GM12864 (cell line): ENCODE results near the gene EPHB2.

ENCODE experiments used
- DNase-seq: peaks from one replicate; pipeline ENCODE4 v3.0.0-alpha.2; 2011; ENCODE audit warnings: low read depth
- H3K4me3 ChIP-seq: 2 replicates; pipeline ENCODE4 v1.5.1; 2011; ENCODE audit warnings: mild to moderate bottlenecking, low read depth, low read length, control low read depth
- CTCF ChIP-seq: IDR thresholded peaks from 2 replicates; pipeline ENCODE4 v1.5.1; 2011; ENCODE audit warnings: low read depth, mild to moderate bottlenecking, moderate library complexity, low read length, control low read depth, inconsistent platforms; ENCODE audit errors: missing control alignments

Gene EPHB2

DNA sequence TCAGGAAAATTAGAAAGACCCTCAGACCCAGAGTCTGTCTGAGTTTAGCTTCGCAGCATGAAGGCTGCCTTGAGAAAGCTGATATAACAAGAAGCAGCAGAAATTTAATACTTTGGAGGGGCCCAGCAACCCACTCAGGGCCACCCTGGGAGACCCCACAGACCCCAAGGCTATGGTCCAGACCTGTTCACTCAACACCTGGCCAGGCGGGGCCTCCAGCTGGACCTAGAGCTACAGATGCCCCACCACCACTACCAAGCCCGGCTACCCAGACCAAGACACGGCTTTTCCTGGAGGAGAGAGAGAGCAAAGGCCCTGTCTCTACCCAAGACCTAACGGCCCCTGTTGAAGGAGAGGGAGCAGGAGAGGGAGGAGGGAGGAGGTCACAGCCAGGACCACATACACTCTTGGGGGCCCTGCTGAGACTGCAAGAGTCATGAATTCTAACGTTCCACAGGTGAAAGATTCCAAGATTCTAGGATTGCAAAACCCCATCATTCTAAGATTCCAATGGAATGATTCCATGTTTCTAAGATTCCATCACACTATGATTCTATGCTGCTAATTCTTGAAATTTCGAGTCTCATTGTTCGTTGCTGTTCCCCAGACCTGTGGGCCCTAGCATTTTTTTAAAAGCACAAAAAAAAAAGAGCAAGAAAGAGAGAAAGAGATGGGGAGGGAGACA, 208.8 kb downstream of the EPHB2 start:
- TF ChIP-seq CTCF: no peak
- no peak overlapping the region for H3K4me3 ChIP-seq
- no peak for DNase-seq

- no peak for DNase-seq
- no peak for TF ChIP-seq CTCF
- no peak overlapping the region for H3K4me3 ChIP-seq
Observed at GRCh38 chr1:22920026-22920733, 209.5 kb downstream of the EPHB2 start.

DNA sequence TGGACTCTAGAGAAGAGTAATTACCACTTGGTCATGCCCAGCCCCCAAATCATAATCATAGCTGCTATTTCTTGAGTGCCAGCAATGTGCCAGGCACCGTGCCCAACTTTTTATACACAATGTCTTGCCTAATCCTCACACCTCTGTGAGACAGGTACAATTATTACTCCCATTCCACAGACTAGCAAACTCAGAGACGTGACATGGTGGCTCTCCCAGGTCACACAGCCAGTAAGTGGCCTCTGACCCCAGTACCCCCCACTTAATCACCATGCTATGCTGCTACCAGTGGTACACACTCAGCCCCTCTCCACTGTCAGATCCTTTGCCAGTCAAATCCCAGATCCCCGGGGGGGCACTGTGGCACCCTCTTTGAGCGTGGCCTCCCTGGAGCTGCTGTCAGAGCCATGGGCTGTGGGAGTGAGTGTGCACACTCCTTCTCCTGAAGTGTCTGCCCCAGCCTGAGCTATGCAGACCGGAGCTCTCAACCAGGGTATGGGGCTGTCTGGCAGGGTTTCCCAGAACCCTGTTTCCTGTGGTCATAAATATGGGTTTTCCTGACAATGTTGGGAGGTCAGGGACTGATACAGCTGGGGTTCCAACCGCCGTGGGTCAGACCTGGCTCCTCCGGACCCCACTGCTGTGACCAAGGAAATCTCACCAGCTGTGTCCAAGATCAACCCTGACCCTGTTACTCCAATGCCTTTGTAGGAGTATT, 210.3 kb downstream of the EPHB2 start:
- DNase-seq: no peak

GRCh38 chr1:22921452-22922126, 210.9 kb downstream of the EPHB2 start:
- H3K4me3 ChIP-seq: no peak overlapping the region
- no peak for TF ChIP-seq CTCF
- no peak for DNase-seq

More for the DNA sequence above, 210.3 kb downstream of the EPHB2 start:
- TF ChIP-seq CTCF: no peak
- no peak overlapping the region for H3K4me3 ChIP-seq

DNA sequence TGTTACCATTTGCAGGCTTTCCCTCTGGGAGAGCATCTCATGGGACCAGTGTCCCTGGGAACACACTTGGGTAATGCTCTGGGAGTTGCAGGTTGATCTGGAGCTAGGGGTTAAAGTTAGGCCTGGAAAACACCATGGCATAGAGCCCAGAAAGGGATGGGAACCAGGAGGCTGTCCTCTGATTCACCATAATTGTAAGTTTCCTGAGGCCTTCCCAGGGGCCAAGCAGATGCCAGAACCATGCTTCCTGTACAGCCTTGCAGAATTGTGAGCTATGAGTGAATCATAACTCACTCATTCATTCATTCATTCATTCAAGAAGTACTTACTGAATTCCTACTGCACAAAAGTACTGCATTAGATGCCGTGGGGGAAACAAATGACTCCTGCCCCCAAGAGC, 212.0 kb downstream of the EPHB2 start:
- DNase-seq: no peak
- TF ChIP-seq CTCF: no peak
- H3K4me3 ChIP-seq: no peak overlapping the region

DNA sequence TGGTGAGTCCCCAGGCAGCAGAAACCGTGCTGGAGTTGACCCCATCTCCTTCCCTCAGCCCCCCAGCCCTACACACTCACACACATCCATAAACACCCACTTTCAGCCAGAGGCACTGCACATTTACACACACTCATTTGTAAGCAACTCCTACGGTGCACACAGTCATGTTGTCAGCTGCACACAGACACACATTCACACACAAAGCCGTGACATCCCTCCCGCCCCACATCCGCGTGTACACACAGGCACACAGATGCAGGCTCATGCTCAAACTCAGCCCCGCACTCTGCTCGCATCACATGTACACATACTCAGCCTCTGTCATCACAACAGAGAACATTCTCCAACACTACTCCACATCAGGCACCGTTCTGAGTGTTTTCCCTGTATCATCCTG, 214.5 kb downstream of the EPHB2 start:
- no peak overlapping the region for H3K4me3 ChIP-seq
- TF ChIP-seq CTCF: no peak
- no peak for DNase-seq
